Measurements from ENCODE around the gene CSGALNACT2. TPM values are rescaled to one million over a fixed set of nuclear protein-coding genes. Genes with fewer than 3 reads are reported as not detected.

Gene CSGALNACT2
- total and polyA plus RNA-seq, 7 experiments from 2014 or later = 19.0 to 57.5 (median 50.4) TPM

- Mint-ChIP-seq H3K27ac (no peak overlapping the region), H3K4me3 (peak overlapping the region in 4 of 10 donors; percentile 12 to 78 (median 50)), H3K4me1 (peaks cover 0 to 20% (median 7%) of the 10 kb centered on the region in 7 donors), H3K36me3 (no peaks in the 10 kb centered on the region), H3K27me3 (peaks cover 14 to 26% (median 24%) of the 10 kb centered on the region in 5 donors), H3K9me3 (no peaks in the 10 kb centered on the region)
- intact Hi-C loops (cut with micrococcal nuclease) = loop anchor here (1.0 to 2.0 kb wide), 7 partner anchors 32 to 357 kb away; partner anchors contain the start of gene CSGALNACT2 (in 1 of the 2)
- POLR2A ChIA-PET = no interaction called here
- Histone ChIP-seq H3K9me3 (ENCODE audit: control insufficient read depth in 2 of 3, low read length in 3 of 3) (no peaks in the 10 kb centered on the region), H3K4me1 (ENCODE audit: control insufficient read depth in 2 of 2, insufficient read depth in 2 of 2, low read length in 2 of 2) (peaks cover 0 to 8% of the 10 kb centered on the region in 2 donors), H3K27me3 (ENCODE audit: control insufficient read depth in 2 of 2, insufficient read depth in 2 of 2, low read length in 2 of 2) (no peaks in the 10 kb centered on the region), H3K36me3 (ENCODE audit: control insufficient read depth in 2 of 3, insufficient read depth in 3 of 3, low read length in 3 of 3) (no peaks in the 10 kb centered on the region), H3K27ac (ENCODE audit: low read depth, low read length) (no peak overlapping the region), H3K4me3 (ENCODE audit: low read length) (no peak overlapping the region)
- CTCF ChIA-PET = interaction anchor here (0.6 to 0.7 kb wide), 2 partner anchors 162 to 242 kb away, joined by 3 read pairs; no protein-coding TSS in a partner anchor
- DNase-seq = no peak
- no peak for ATAC-seq
Measured at GRCh38 chr10:43105956-43106229, 32.4 kb upstream of the CSGALNACT2 start.

DNA sequence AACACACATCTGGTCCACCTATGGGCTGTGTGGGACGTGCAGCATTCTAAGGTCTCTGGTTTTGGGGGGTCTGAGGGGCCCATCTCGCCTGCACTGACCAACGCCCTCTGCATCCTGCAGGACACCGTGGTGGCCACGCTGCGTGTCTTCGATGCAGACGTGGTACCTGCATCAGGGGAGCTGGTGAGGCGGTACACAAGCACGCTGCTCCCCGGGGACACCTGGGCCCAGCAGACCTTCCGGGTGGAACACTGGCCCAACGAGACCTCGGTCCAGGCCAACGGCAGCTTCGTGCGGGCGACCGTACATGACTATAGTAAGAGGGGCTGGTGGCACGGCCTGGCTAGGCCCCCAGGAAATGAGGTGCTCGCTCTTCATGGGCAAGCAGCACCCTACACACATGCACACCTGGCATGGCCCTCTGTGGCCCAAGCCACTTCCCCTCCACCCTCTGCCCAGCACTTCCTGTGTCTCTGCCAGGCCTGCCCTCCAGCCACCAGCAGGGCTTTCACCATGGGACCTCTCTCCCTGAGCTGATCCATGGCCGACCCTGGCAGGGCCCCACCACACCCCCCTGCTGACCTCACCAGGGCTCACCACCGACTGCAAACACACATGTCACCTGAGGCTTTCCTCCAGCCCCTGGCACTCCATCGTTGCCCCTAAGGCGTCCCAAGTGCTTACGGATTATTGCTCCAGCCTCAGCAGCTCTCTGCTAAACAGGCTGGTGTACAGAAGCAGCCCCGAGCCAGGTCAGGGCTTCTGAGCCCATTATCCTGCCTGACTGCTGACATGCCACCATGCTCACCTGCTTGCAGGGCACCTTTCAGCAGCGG, 31.8 kb upstream of the CSGALNACT2 start:
- Histone ChIP-seq H3K27me3 (ENCODE audit: control insufficient read depth in 2 of 2, insufficient read depth in 2 of 2, low read length in 2 of 2) (no peaks in the 10 kb centered on the region), H3K9me3 (ENCODE audit: control insufficient read depth in 2 of 3, low read length in 3 of 3) (no peaks in the 10 kb centered on the region), H3K4me3 (ENCODE audit: low read length) (no peak overlapping the region), H3K27ac (ENCODE audit: low read depth, low read length) (no peak overlapping the region), H3K4me1 (ENCODE audit: control insufficient read depth in 2 of 2, insufficient read depth in 2 of 2, low read length in 2 of 2) (peaks cover 0 to 8% of the 10 kb centered on the region in 2 donors), H3K36me3 (ENCODE audit: control insufficient read depth in 2 of 3, insufficient read depth in 3 of 3, low read length in 3 of 3) (no peaks in the 10 kb centered on the region)
- Mint-ChIP-seq H3K27ac (peak overlapping the region in 2 of 9 donors; percentile 31 to 65), H3K27me3 (peaks cover 14 to 26% (median 22%) of the 10 kb centered on the region in 5 donors), H3K4me3 (peak overlapping the region in 7 of 10 donors; percentile 15 to 78 (median 37)), H3K9me3 (no peaks in the 10 kb centered on the region), H3K4me1 (peaks cover 0 to 21% (median 7%) of the 10 kb centered on the region in 7 donors), H3K36me3 (no peaks in the 10 kb centered on the region)
- ChIA-PET CTCF (interaction anchor here (0.6 to 1.0 kb wide), 3 partner anchors 162 to 353 kb away, joined by 3 read pairs; no protein-coding TSS in a partner anchor), POLR2A (no interaction called here)
- DNase-seq = no peak
- no peak for ATAC-seq
- intact Hi-C loops (cut with micrococcal nuclease) = no loop called here

DNA sequence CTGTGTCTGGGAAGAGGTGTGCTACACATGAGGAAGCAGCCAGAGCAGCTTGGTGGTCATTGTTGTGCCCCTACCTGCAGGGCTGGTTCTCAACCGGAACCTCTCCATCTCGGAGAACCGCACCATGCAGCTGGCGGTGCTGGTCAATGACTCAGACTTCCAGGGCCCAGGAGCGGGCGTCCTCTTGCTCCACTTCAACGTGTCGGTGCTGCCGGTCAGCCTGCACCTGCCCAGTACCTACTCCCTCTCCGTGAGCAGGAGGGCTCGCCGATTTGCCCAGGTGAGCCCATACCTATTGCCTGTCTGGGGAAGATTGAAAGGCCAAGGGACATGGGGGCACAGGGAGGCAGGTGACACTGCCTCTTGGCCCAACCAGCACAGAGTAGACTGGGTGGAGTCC, 29.3 kb upstream of the CSGALNACT2 start:
- CTCF ChIA-PET = no interaction called here
- POLR2A ChIA-PET = no interaction called here

GRCh38 chr10:43109671-43110249, 28.5 kb upstream of the CSGALNACT2 start:
- Histone ChIP-seq H3K27me3 (ENCODE audit: control insufficient read depth in 2 of 2, insufficient read depth in 2 of 2, low read length in 2 of 2) (no peaks in the 10 kb centered on the region), H3K36me3 (ENCODE audit: control insufficient read depth in 2 of 3, insufficient read depth in 3 of 3, low read length in 3 of 3) (no peaks in the 10 kb centered on the region), H3K4me1 (ENCODE audit: control insufficient read depth in 2 of 2, insufficient read depth in 2 of 2, low read length in 2 of 2) (peaks cover 0 to 5% of the 10 kb centered on the region in 2 donors), H3K9me3 (ENCODE audit: control insufficient read depth in 2 of 3, low read length in 3 of 3) (no peaks in the 10 kb centered on the region), H3K27ac (ENCODE audit: low read depth, low read length) (no peak overlapping the region), H3K4me3 (ENCODE audit: low read length) (no peak overlapping the region)
- H3K36me3 Mint-ChIP-seq = no peaks in the 10 kb centered on the region
- ATAC-seq (no peak), DNase-seq (no peak)
- H3K27me3 Mint-ChIP-seq = peaks cover 0 to 4% (median 0%) of the 10 kb centered on the region in 5 donors
- no peaks in the 10 kb centered on the region for H3K9me3 Mint-ChIP-seq
- ChIA-PET CTCF (no interaction called here), POLR2A (no interaction called here)
- intact Hi-C loops (cut with micrococcal nuclease) = no loop called here
- H3K4me1 Mint-ChIP-seq = peaks cover 0 to 21% (median 3%) of the 10 kb centered on the region in 7 donors
- H3K4me3 Mint-ChIP-seq = no peak overlapping the region
- peak overlapping the region in 1 of 9 donors; percentile 13 for H3K27ac Mint-ChIP-seq

More for the DNA sequence above, 29.3 kb upstream of the CSGALNACT2 start:
- Histone ChIP-seq H3K4me1 (ENCODE audit: control insufficient read depth in 2 of 2, insufficient read depth in 2 of 2, low read length in 2 of 2) (peaks cover 0 to 8% of the 10 kb centered on the region in 2 donors), H3K36me3 (ENCODE audit: control insufficient read depth in 2 of 3, insufficient read depth in 3 of 3, low read length in 3 of 3) (no peaks in the 10 kb centered on the region), H3K27ac (ENCODE audit: low read depth, low read length) (no peak overlapping the region), H3K4me3 (ENCODE audit: low read length) (no peak overlapping the region), H3K27me3 (ENCODE audit: control insufficient read depth in 2 of 2, insufficient read depth in 2 of 2, low read length in 2 of 2) (no peaks in the 10 kb centered on the region), H3K9me3 (ENCODE audit: control insufficient read depth in 2 of 3, low read length in 3 of 3) (no peaks in the 10 kb centered on the region)
- intact Hi-C loops (cut with micrococcal nuclease) = no loop called here
- DNase-seq (no peak), ATAC-seq (no peak)
- peak overlapping the region in 1 of 9 donors; percentile 3 for H3K27ac Mint-ChIP-seq
- peaks cover 0 to 21% (median 3%) of the 10 kb centered on the region in 7 donors for H3K4me1 Mint-ChIP-seq
- no peaks in the 10 kb centered on the region for H3K9me3 Mint-ChIP-seq
- no peak overlapping the region for H3K4me3 Mint-ChIP-seq
- H3K27me3 Mint-ChIP-seq = peaks cover 0 to 8% (median 2%) of the 10 kb centered on the region in 5 donors
- H3K36me3 Mint-ChIP-seq = no peaks in the 10 kb centered on the region

- Histone ChIP-seq H3K4me1 (ENCODE audit: control insufficient read depth in 2 of 2, insufficient read depth in 2 of 2, low read length in 2 of 2) (no peaks in the 10 kb centered on the region), H3K4me3 (ENCODE audit: low read length) (no peak overlapping the region), H3K27me3 (ENCODE audit: control insufficient read depth in 2 of 2, insufficient read depth in 2 of 2, low read length in 2 of 2) (no peaks in the 10 kb centered on the region), H3K9me3 (ENCODE audit: control insufficient read depth in 2 of 3, low read length in 3 of 3) (no peaks in the 10 kb centered on the region), H3K27ac (ENCODE audit: low read depth, low read length) (no peak overlapping the region), H3K36me3 (ENCODE audit: control insufficient read depth in 2 of 3, insufficient read depth in 3 of 3, low read length in 3 of 3) (no peaks in the 10 kb centered on the region)
- intact Hi-C loops (cut with micrococcal nuclease) = no loop called here
- Mint-ChIP-seq H3K27ac (peak overlapping the region in 1 of 9 donors; percentile 57), H3K9me3 (no peaks in the 10 kb centered on the region), H3K4me3 (no peak overlapping the region), H3K36me3 (no peaks in the 10 kb centered on the region), H3K27me3 (no peaks in the 10 kb centered on the region), H3K4me1 (peaks cover 0 to 20% (median 0%) of the 10 kb centered on the region in 7 donors)
- ATAC-seq (no peak), DNase-seq (no peak)
- CTCF ChIA-PET = interaction anchor here (0.7 kb wide), 1 partner anchor 139 kb away, joined by 3 read pairs; no protein-coding TSS in a partner anchor
- POLR2A ChIA-PET = no interaction called here
Measured at GRCh38 chr10:43110338-43111071, 27.7 kb upstream of the CSGALNACT2 start.

DNA sequence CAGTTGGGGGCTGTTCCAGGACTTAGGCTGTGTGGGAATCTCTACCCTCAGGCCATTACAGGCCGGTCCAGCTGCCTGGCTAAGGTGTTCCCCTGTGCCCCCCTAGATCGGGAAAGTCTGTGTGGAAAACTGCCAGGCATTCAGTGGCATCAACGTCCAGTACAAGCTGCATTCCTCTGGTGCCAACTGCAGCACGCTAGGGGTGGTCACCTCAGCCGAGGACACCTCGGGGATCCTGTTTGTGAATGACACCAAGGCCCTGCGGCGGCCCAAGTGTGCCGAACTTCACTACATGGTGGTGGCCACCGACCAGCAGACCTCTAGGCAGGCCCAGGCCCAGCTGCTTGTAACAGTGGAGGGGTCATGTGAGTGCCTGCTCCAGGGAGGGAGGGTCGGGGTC, 27.1 kb upstream of the CSGALNACT2 start:
- Mint-ChIP-seq H3K9me3 (no peaks in the 10 kb centered on the region), H3K4me3 (no peak overlapping the region), H3K27ac (no peak overlapping the region), H3K36me3 (no peaks in the 10 kb centered on the region), H3K4me1 (peaks cover 0 to 16% (median 0%) of the 10 kb centered on the region in 7 donors), H3K27me3 (no peaks in the 10 kb centered on the region)
- ATAC-seq (no peak), DNase-seq (no peak)
- no peaks in the 10 kb centered on the region for H3K27me3 ChIP-seq (ENCODE audit: control insufficient read depth in 2 of 2, insufficient read depth in 2 of 2, low read length in 2 of 2)
- ChIA-PET POLR2A (no interaction called here), CTCF (interaction anchor here (0.7 kb wide), 1 partner anchor 138 kb away, joined by 3 read pairs; no protein-coding TSS in a partner anchor)
- no peak overlapping the region for H3K4me3 ChIP-seq (ENCODE audit: low read length)
- intact Hi-C loops (cut with micrococcal nuclease) = no loop called here
- no peaks in the 10 kb centered on the region for H3K9me3 ChIP-seq (ENCODE audit: control insufficient read depth in 2 of 3, low read length in 3 of 3)
- no peak overlapping the region for H3K27ac ChIP-seq (ENCODE audit: low read depth, low read length)
- no peaks in the 10 kb centered on the region for H3K4me1 ChIP-seq (ENCODE audit: control insufficient read depth in 2 of 2, insufficient read depth in 2 of 2, low read length in 2 of 2)
- no peaks in the 10 kb centered on the region for H3K36me3 ChIP-seq (ENCODE audit: control insufficient read depth in 2 of 3, insufficient read depth in 3 of 3, low read length in 3 of 3)
